ENCODE data around the gene MBD4. TPM values are rescaled to one million over a fixed set of nuclear protein-coding genes. Genes with fewer than 3 reads are reported as not detected.
A peak's percentile ranks its signal among the peaks of the same experiment; 100 is the strongest.
"Not testable (repeated sequence)": the region's sequence is repeated elsewhere in the genome, so short reads cannot be mapped to it uniquely, and the experiment has no call there.

MBD4 gene
- total and polyA plus RNA-seq, 11 donors: 10.8 to 42.3 (median 20.6) TPM

DNA sequence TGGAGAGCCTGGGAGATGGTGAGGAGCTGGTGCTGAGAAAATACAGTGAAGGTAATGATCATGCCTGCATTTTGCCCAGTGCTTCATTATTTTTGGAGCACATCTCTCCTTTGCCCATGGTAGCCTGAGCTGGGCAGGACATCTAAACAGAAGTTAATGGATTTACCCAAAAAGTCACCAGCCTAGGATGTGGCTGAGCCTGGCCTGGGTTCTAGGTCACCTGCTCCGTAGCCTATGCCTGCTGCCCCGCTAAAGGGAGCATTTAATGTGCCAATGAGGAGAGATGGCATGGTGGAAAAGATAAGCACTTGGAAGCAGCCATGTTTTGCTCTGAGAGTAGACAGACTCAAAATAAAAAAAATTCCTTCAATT, 46.9 kb upstream of the MBD4 start:
- Histone ChIP-seq H3K9me3 (no peaks in the 10 kb centered on the region), H3K27me3 (no peaks in the 10 kb centered on the region), H3K36me3 (peaks cover 0 to 30% (median 5%) of the 10 kb centered on the region in 9 donors), H3K27ac (peak overlapping the region in 10 of 12 donors; percentile 8 to 87 (median 50)), H3K4me1 (peaks cover 3 to 65% (median 32%) of the 10 kb centered on the region in 12 donors), H3K4me3 (no peak overlapping the region)
- WGBS, 4 donors: 91 to 96% (median 92%) methylated on average over 2 of the region's 2 CpGs
- ATAC-seq: no peak
- intact Hi-C loops (cut with DNase I): loop anchor here in 3 of 10 donors (10.0 kb wide), 2 partner anchors 102 to 448 kb away; no protein-coding TSS in a partner anchor
- DNase-seq: no peak
- TF ChIP-seq, protein P1, sequence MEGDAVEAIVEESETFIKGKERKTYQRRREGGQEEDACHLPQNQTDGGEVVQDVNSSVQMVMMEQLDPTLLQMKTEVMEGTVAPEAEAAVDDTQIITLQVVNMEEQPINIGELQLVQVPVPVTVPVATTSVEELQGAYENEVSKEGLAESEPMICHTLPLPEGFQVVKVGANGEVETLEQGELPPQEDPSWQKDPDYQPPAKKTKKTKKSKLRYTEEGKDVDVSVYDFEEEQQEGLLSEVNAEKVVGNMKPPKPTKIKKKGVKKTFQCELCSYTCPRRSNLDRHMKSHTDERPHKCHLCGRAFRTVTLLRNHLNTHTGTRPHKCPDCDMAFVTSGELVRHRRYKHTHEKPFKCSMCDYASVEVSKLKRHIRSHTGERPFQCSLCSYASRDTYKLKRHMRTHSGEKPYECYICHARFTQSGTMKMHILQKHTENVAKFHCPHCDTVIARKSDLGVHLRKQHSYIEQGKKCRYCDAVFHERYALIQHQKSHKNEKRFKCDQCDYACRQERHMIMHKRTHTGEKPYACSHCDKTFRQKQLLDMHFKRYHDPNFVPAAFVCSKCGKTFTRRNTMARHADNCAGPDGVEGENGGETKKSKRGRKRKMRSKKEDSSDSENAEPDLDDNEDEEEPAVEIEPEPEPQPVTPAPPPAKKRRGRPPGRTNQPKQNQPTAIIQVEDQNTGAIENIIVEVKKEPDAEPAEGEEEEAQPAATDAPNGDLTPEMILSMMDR (IDR thresholded peaks at IDR 0.05): no peak
- no peak for TF ChIP-seq POLR2A (IDR thresholded peaks at IDR 0.05)

DNA sequence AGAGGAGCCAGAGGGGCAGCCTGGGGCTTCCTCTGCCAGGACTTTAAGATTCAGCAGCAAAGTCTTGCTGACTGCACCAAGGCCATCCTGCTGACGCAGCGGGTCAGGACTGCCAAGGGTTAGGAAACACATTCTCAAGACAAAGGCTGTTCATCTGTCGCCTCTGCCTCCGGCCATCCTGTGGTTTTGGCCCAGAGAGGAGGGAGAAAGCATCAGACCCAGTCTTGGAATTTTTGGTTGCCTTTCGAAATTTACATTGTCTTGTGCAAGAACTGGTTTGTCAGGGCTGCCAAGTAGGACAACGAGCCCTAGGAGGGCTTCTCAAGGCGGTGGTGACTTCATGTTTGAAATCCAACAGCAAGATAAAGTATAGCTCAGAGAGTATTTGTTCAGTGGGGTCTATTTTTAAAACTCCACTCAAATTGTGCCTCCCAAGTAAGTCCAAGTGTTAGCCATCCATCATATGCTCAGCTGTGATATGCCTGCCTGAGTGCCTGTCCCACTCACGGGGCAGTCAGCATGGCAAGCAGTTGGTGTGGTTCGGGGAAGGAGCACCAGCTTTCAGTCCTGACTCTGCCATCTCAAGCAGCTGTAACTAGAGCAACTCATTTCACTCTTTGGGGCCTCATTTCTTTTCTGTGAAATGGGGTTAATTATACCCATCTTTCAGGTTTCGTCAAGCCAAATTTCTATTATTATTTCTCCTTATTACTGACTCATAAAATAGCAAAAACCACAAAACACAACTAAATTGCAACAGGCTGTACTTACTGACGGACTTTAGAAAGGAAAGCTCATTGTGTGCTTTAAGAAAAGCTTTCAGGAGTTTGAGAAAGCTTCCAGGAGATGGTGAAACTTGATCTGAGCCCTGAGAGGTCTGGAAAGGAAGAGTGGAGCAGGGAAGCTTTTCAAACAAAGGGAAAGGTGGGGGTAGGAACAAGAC, 46.2 kb upstream of the MBD4 start:
- peak; percentile 24 to 70 (median 38) for ATAC-seq
- TF ChIP-seq, protein P1 (IDR thresholded peaks at IDR 0.05): no peak
- no peak for TF ChIP-seq POLR2A (IDR thresholded peaks at IDR 0.05)
- 70 to 73% (median 71%) methylated on average over 11 of the region's 11 CpGs for WGBS, 4 donors
- Histone ChIP-seq H3K27me3 (no peaks in the 10 kb centered on the region), H3K9me3 (no peaks in the 10 kb centered on the region), H3K36me3 (peaks cover 0 to 27% (median 5%) of the 10 kb centered on the region in 9 donors), H3K27ac (peak overlapping the region; percentile 29 to 87 (median 50)), H3K4me1 (peaks cover 3 to 65% (median 35%) of the 10 kb centered on the region in 12 donors), H3K4me3 (no peak overlapping the region)
- DNase-seq: peak; percentile 52 to 89 (median 82)
- intact Hi-C loops (cut with DNase I): loop anchor here in 3 of 10 donors (10.0 kb wide), 2 partner anchors 101 to 449 kb away; no protein-coding TSS in a partner anchor

DNA sequence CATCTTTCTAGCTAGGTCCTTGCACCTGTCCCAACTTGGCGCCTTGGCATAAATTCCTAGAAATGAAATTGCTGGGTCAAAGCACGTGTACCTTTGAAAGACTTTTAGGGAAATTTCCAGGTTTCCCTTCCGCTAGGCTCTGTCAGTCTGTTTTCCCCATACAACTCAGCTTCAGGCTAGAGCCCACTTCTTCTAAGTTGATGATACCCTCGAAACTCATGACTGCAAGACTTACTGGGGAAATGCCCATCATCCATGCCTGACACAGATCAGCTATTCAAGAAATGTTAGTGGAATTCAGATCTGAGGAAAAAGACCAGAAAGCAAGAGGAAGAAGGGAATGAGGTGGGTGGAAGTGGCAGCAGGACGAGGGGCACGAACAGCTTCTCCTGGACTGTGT, 45.4 kb upstream of the MBD4 start:
- not testable (repeated sequence) for H3K9me3 ChIP-seq, DNase-seq, H3K4me3 ChIP-seq, H3K27me3 ChIP-seq, ATAC-seq
- Histone ChIP-seq H3K4me1 (peaks cover 0 to 57% (median 33%) of the 10 kb centered on the region in 12 donors), H3K36me3 (peaks cover 0 to 31% (median 6%) of the 10 kb centered on the region in 9 donors), H3K27ac (peak overlapping the region in 10 of 12 donors; percentile 31 to 87 (median 50))
- WGBS, 4 donors: 90 to 98% (median 94%) methylated on average over 6 of the region's 6 CpGs
- intact Hi-C loops (cut with DNase I): loop anchor here in 3 of 10 donors (10.0 kb wide), 2 partner anchors 100 to 450 kb away; no protein-coding TSS in a partner anchor

DNA sequence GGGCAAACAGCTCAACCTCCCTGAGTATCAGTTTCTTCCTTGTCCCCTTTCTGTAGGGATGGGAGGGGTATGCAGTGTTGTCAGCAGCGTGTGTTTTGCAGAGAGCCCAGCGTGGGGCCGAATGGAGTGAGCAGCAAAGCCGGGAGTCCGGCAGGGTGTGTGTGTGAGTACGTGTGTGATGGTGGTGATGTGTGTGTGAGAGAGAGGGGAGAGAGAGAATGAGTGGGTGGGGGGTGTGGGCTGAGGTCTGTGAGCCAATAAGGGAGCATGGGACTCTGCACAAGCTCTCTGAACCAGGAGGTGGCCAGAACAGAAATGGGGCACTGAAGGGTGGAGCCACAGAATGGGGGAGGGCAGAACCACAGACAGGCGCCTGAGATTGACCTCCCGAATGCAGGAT, 44.1 kb upstream of the MBD4 start:
- Histone ChIP-seq H3K4me1 (peaks cover 0 to 51% (median 31%) of the 10 kb centered on the region in 12 donors), H3K27me3 (no peaks in the 10 kb centered on the region), H3K36me3 (peaks cover 0 to 41% (median 17%) of the 10 kb centered on the region in 9 donors), H3K4me3 (no peak overlapping the region), H3K9me3 (no peaks in the 10 kb centered on the region), H3K27ac (no peak overlapping the region)
- DNase-seq: no peak
- TF ChIP-seq POLR2A (IDR thresholded peaks at IDR 0.05): no peak
- TF ChIP-seq, protein P1 (IDR thresholded peaks at IDR 0.05): no peak
- intact Hi-C loops (cut with DNase I): loop anchor here in 4 of 10 donors (5.0 to 10.0 kb wide), 3 partner anchors 42 to 451 kb away; partner anchors contain the start of gene IFT122 (in 1 of the 4)
- 86 to 93% (median 90%) methylated on average over 8 of the region's 8 CpGs for WGBS, 4 donors
- ATAC-seq: no peak
